Smooth muscle cell of the umbilical artery (primary cell): ENCODE measurements around the gene LSM7. TPM values are rescaled to one million over a fixed set of nuclear protein-coding genes. Genes with fewer than 3 reads are reported as not detected.

Source experiments
- total RNA-seq: library from RNA; depleted of rRNA; stranded (reverse); fragments of >200 nt; gene quantifications from 2 replicates; pipeline ENCODE4 v1.2.3, GENCODE V29; 2014

LSM7 gene
- 105 and 126 TPM in 2 replicates for total RNA-seq

DNA sequence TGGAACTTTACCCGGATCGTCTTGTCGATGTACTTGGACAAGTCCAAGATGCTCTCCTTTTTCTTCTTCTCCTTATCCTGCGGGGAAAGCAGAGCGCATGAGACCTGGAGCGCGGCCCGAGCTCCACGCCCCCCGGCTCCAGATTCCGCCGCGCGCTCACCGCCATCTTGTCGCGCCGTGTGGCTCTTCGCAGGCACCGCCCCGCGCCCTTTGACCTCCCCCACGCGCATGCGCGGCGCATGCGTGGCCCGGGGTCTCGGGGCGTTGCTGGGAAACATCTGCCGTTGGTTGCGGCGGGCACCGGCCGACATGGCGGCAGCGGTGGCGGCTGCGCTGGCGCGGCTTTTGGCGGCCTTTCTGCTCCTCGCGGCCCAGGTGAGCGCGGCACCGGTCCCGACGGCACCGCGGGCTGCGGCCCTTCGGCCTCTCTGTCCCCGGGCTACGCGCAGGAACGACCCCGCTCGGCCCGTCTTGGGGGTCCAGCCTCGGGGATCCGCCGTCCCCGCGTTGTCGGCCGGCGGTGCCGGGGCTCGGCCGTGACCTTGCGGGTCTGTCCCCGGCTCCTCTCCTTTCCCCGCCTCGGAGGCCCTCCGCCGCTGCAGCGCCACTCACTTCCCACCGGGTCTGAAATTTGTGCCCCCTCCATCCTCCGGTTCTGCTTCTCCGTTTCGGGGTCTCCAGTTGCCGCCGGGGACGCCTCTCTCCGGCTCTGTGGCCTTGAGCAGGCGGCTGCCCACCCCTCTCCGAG lies at the start of gene LSM7, which contains the start of gene SPPL2B:
Gene LSM7, minus strand, starts transcription at position 186 of the 748 bp plus-strand sequence. Its CDS starts 20 bp downstream, at position 166.
Gene SPPL2B, plus strand, starts transcription at position 284 of the 748 bp plus-strand sequence. Its CDS starts 26 bp downstream, at position 310.

DNA sequence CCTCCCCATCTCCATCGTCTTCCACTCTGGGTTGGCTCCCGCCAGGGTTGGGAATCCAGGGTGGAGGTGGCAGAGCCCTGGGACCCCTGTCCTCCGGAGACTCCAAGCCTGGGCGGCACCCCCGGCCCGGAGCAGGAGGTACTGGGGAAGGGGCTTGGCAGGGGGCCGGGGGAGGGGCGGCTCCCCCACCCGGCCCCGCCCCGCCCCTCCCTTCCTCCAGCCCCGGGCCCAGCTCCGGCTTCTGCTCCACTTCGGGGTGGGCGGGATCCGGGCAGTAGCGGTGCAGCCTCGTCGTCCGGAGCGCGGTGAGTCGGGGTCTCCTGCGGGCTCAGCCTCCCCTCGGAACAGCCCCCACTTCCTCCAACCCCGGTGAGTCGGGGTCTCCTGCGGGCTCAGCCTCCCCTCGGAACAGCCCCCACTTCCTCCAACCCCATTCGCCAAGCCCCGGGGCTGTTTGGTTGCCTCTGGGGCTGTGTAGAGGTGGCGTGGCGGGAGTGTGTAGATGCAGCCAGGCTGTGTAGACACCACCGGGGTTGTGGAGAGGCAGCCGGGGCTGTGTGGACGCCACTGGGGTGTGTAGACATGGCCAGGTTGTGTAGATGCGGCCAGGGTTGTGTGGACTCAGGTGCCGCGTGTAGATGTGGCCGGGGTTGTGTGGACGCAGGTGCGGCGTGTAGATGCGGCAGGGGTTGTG lies 31.8 kb upstream of the LSM7 start, which contains the start of gene TMPRSS9:
Gene TMPRSS9, plus strand, starts transcription at position 274 of the 694 bp plus-strand sequence. CDS start 29,521 bp downstream, outside the sequence.

GRCh38 chr19:2308114-2308556 lies 20.3 kb downstream of the LSM7 start, which contains the start of gene LINGO3:
LINGO3 (minus strand) TSS chr19:2308154; CDS start chr19:2291776, 16,378 bp downstream.

DNA sequence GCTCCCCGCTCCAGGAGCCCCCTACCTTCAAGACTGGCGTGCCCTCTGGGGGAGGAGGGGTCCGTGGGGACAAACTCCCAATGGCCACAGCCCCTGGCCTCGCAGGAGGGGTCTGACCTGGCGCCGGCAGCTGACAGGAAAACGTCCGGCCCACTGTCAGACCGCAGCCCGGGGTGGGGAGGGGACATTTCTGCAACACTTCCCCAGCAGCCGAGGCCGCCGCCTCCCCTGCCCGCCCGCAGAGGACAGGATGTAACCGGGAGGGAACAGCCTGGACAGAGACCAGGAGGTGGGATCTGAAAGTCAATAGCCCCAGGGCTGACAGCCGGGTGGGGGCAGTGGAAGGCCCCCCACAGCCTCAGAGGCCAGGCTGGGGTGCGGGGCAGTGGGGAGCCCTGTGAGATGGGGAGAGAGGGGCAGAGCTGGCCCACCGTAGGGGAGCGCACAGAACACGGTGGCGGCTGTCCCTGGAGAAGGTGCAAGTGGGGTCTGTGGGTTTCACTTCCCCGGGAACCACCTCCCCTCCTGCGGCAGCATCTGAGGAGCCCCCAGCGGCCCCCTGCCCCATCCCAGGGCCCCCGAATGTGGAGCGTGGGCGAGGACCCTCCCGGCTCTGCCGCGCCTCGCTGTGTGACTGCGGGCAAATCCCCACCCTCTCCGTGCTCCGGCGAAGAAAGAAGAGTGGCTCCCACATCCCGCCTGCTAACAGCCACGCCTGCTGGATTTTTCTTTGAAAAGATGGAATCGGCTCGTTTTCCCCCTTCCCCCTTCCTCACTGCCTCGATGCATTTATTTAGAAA lies 46.1 kb downstream of the LSM7 start, which contains the start of gene PEAK3:
Gene PEAK3, minus strand, starts transcription at position 114 of the 800 bp plus-strand sequence. CDS start 1,244 bp downstream, outside the sequence.

Other genes starting within 250 kb of the LSM7 start
- 14.0 and 36.9 TPM in 2 replicates for gene MOB3A, start 232.3 kb downstream of the LSM7 start, total RNA-seq
- 0.89 and 1.5 TPM in 2 replicates for gene IZUMO4, start 231.7 kb downstream of the LSM7 start, total RNA-seq
- gene AP3D1, start 177.0 kb downstream of the LSM7 start, total RNA-seq: 106 and 185 TPM in 2 replicates
- gene DOT1L, start 164.7 kb downstream of the LSM7 start, total RNA-seq: 3.9 and 10.5 TPM in 2 replicates
- gene PLEKHJ1, start 92.3 kb downstream of the LSM7 start, total RNA-seq: 44.4 and 46.3 TPM in 2 replicates
- gene SF3A2, start 91.8 kb downstream of the LSM7 start, total RNA-seq: 22.9 and 39.8 TPM in 2 replicates
- gene AMH, start 79.3 kb downstream of the LSM7 start, total RNA-seq: 0.59 and 1.1 TPM in 2 replicates
- gene JSRP1, start 72.2 kb downstream of the LSM7 start, total RNA-seq: 0.14 and 0.30 TPM in 2 replicates
- not detected in 2 replicates for gene PEAK3, start 46.4 kb downstream of the LSM7 start, total RNA-seq
- not detected in 2 replicates for gene LINGO3, start 20.4 kb downstream of the LSM7 start, total RNA-seq
- 43.7 and 57.3 TPM in 2 replicates for gene SPPL2B, start 98 bp upstream of the LSM7 start, total RNA-seq
- gene TMPRSS9, start 31.7 kb upstream of the LSM7 start, total RNA-seq: not detected in 2 replicates
- gene TIMM13, start 99.0 kb upstream of the LSM7 start, total RNA-seq: 25.8 and 29.1 TPM in 2 replicates
- gene LMNB2, start 128.4 kb upstream of the LSM7 start, total RNA-seq: 49.6 and 135 TPM in 2 replicates
- 15.6 and 44.2 TPM in 2 replicates for gene GADD45B, start 147.5 kb upstream of the LSM7 start, total RNA-seq